Brain microvascular endothelial cell (primary cell): ENCODE data around the gene P2RY1.
"Not testable (repeated sequence)": the region's sequence is repeated elsewhere in the genome, so short reads cannot be mapped to it uniquely, and the experiment has no call there.

ENCODE experiments used
- DNase-seq: peaks from one replicate; pipeline ENCODE4 v3.0.0-alpha.2; 2020
- H3K27ac ChIP-seq: fragments of 250-450 bp; sonication (Bioruptor Pico); 2 replicates; pipeline ENCODE4 v1.5.1; 2020; ENCODE audit warnings: mild to moderate bottlenecking, moderate library complexity
- H3K27me3 ChIP-seq: fragments of 250-450 bp; sonication (Bioruptor Pico); replicated peaks from 2 replicates; pipeline ENCODE4 v1.5.1; 2020; ENCODE audit warnings: mild to moderate bottlenecking
- H3K36me3 ChIP-seq: fragments of 250-450 bp; sonication (Bioruptor Pico); replicated peaks from 2 replicates; pipeline ENCODE4 v1.5.1; 2020; ENCODE audit warnings: mild to moderate bottlenecking
- H3K4me3 ChIP-seq: 2 replicates; pipeline ENCODE4 v1.5.1; 2011; ENCODE audit warnings: low read depth, mild to moderate bottlenecking, control low read depth, low read length, moderate library complexity
- in situ Hi-C: cut with HindIII; loops from 2 replicates; pipeline ENCODE4 v1.10.0; 2017; ENCODE audit warnings: low sequenced_read_pairs, low pct_ligation_motif_present
- TF ChIP-seq, protein P1 (sequence below): IDR thresholded peaks from 2 replicates; pipeline ENCODE4 v1.5.1; 2011; ENCODE audit warnings: low read depth, mild to moderate bottlenecking, moderate library complexity, low read length, control low read depth, inconsistent platforms; ENCODE audit errors: missing control alignments

P2RY1 gene

GRCh38 chr3:152858170-152858800 lies 23.4 kb downstream of the P2RY1 start:
- Histone ChIP-seq H3K27ac (no peak overlapping the region), H3K36me3 (no peaks in the 10 kb centered on the region), H3K4me3 (no peak overlapping the region), H3K27me3 (no peaks in the 10 kb centered on the region)
- TF ChIP-seq, protein P1, sequence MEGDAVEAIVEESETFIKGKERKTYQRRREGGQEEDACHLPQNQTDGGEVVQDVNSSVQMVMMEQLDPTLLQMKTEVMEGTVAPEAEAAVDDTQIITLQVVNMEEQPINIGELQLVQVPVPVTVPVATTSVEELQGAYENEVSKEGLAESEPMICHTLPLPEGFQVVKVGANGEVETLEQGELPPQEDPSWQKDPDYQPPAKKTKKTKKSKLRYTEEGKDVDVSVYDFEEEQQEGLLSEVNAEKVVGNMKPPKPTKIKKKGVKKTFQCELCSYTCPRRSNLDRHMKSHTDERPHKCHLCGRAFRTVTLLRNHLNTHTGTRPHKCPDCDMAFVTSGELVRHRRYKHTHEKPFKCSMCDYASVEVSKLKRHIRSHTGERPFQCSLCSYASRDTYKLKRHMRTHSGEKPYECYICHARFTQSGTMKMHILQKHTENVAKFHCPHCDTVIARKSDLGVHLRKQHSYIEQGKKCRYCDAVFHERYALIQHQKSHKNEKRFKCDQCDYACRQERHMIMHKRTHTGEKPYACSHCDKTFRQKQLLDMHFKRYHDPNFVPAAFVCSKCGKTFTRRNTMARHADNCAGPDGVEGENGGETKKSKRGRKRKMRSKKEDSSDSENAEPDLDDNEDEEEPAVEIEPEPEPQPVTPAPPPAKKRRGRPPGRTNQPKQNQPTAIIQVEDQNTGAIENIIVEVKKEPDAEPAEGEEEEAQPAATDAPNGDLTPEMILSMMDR: no peak
- in situ Hi-C loops: no loop called here
- DNase-seq: no peak

DNA sequence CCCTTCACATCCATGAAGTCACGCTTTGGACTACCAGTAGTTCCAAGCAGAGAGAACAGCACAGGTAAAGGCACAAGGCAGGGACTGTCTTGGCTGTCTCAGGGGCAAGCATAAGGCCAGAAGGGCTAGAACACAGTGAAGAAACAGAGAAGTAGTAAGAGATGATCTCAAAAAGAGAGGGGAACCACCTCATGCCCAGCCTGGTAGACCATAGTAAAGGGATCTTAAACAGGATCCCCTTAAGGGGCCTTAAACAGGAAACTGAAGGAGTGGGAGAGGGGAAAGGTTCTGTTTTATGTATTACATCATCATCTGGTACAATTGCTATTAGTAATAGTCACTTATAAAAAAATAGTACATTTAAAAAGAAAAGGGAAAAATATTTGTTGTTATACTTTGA lies 25.8 kb downstream of the P2RY1 start:
- TF ChIP-seq, protein P1: no peak
- in situ Hi-C loops: no loop called here

GRCh38 chr3:152865668-152866245 lies 30.8 kb downstream of the P2RY1 start:
- Histone ChIP-seq H3K27me3 (no peaks in the 10 kb centered on the region), H3K4me3 (no peak overlapping the region), H3K27ac (no peak overlapping the region), H3K36me3 (no peaks in the 10 kb centered on the region)
- TF ChIP-seq, protein P1: no peak
- in situ Hi-C loops: no loop called here
- DNase-seq: no peak

More for the DNA sequence above, 25.8 kb downstream of the P2RY1 start:
- H3K27me3 ChIP-seq: no peaks in the 10 kb centered on the region
- H3K27ac ChIP-seq: no peak overlapping the region
- H3K4me3 ChIP-seq: no peak overlapping the region
- DNase-seq: no peak
- no peaks in the 10 kb centered on the region for H3K36me3 ChIP-seq

- no peak overlapping the region for H3K27ac ChIP-seq
- H3K27me3 ChIP-seq: no peaks in the 10 kb centered on the region
- TF ChIP-seq, protein P1: no peak
- in situ Hi-C loops: no loop called here
- DNase-seq: no peak
- no peaks in the 10 kb centered on the region for H3K36me3 ChIP-seq
- H3K4me3 ChIP-seq: no peak overlapping the region
Observed at GRCh38 chr3:152870027-152870426, 35.1 kb downstream of the P2RY1 start.

DNA sequence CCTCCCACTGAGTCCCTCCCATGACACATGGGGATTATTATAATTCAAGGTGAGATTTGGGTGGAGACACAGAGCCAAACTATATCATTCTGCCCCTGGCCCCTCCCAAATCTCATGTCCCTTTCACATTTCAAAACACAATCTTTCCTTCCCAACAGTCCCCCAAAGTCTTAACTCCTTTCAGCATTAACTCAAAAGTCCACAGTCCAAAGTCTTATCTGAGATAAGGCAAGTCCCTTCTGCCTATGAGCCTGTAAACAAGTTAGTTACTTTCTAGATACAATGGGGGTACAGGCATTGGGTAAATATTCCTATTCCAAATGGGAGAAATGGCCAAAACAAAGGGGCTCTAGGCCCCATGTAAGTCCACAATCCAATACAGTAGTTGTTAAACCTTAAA lies 38.4 kb downstream of the P2RY1 start:
- H3K4me3 ChIP-seq, H3K27ac ChIP-seq, in situ Hi-C loops, DNase-seq, H3K36me3 ChIP-seq, H3K27me3 ChIP-seq: not testable (repeated sequence)

DNA sequence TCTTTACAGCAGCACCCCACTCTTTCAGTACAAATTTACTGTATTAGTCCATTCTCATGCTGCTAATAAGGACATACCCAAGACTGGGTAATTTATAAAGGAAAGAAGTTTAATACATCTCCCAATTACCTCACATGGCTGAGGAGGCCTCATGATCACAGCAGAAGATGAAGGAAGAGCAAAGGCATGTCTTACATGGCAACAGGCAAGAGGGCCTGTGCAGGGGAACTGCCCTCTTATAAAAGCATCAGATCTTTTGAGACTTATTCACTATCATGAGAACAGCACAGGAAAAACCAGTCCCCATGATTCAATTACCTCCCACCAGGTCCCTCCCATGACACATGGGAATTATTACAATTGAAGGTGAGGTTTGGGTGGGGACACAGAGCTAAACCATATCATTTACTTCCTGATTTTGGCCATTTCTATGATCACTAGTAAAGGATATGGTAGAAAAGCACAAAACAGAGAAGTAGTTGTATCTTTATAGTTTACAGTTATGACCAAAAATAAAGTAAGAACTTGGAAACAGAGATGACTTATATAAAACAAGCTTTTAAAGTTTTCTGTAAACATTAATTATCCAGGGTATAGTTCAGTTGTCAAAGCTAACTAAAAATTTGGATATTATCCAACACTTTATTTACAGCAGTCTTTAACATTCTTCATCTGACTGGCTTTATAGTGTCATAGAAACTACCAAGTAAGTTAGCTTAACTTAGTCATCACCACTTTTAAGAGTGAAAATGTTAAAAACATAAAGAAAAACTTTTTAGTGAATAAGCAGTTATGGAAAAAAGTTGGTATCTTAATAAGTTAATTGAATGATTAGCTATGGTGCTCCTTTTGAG lies 40.2 kb downstream of the P2RY1 start:
- TF ChIP-seq, protein P1: no peak
- in situ Hi-C loops: no loop called here
- Histone ChIP-seq H3K27me3 (no peaks in the 10 kb centered on the region), H3K4me3 (no peak overlapping the region), H3K36me3 (no peaks in the 10 kb centered on the region), H3K27ac (no peak overlapping the region)
- DNase-seq: no peak
